HFFc6 (cell line): Measurements from ENCODE around the gene CPT1A. TPM values are rescaled to one million over a fixed set of nuclear protein-coding genes. Genes with fewer than 3 reads are reported as not detected.
A peak's percentile ranks its signal among the peaks of the same experiment; 100 is the strongest.

Source experiments
- DNase-seq: peaks from one replicate; pipeline ENCODE4 v3.0.0-alpha.2; 2018
- H3K27ac Mint-ChIP-seq: 2 replicates; pipeline ENCODE4 v1.8.0; 2020; ENCODE audit warnings: mild to moderate bottlenecking, mixed read lengths
- H3K27me3 Mint-ChIP-seq: 2 replicates; pipeline ENCODE4 v1.8.0; 2021; ENCODE audit warnings: mild to moderate bottlenecking, moderate library complexity, mixed read lengths; ENCODE audit not compliant: insufficient read depth
- H3K36me3 Mint-ChIP-seq: 2 replicates; pipeline ENCODE4 v1.8.0; 2021; ENCODE audit warnings: low read depth, mixed read lengths
- H3K4me1 Mint-ChIP-seq: 2 replicates; pipeline ENCODE4 v1.8.0; 2020; ENCODE audit warnings: low read depth, mixed read lengths
- H3K4me3 Mint-ChIP-seq: 2 replicates; pipeline ENCODE4 v1.8.0; 2020; ENCODE audit warnings: mild to moderate bottlenecking, moderate library complexity, mixed read lengths
- H3K9me3 Mint-ChIP-seq: 2 replicates; pipeline ENCODE4 v1.8.0; 2020; ENCODE audit warnings: mild to moderate bottlenecking, mixed read lengths
- total RNA-seq, 6 experiments: library from RNA; stranded (reverse); fragmentation: NEBNext Ultra II Directional; extraction: Animal tissue kit (Norgen Biotek cat#: 25700); gene quantifications; 2 replicates in 1 of 6; 3 replicates in 5 of 6; pipeline ENCODE4 v1.2.3, GENCODE V29; 2021
- TF ChIP-seq, protein P1 (sequence below): fragments of 200-600 bp; sonication (generic); IDR thresholded peaks from 2 replicates; pipeline ENCODE4 v1.5.0; 2021; ENCODE audit warnings: antibody characterized with exemption, mild to moderate bottlenecking

The CPT1A gene
- total RNA-seq, 6 experiments from 2014 or later = 35.5 to 63.7 (median 55.8) TPM

- no peak overlapping the region for H3K27ac Mint-ChIP-seq
Observed at GRCh38 chr11:68881320-68881719, 39.6 kb upstream of the CPT1A start.

DNA sequence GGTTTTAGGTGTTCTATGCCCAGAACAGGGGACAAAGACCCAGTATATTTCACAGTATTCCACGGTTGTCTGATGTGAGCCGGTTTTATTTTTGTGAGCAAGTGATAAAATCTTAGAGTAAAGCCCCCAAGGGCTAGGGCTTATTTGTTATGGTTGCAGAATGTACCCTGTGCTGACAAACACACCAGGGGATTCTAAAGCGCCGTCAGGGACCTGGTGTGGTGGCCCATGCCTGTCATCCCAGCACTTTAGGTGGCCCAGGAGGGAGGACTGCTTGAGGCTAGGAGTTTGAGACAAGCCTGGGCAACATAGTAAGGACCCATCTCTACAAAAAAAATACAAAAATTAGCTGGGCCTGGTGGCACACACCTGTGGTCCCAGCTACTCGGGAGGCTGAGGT is 39.1 kb upstream of the CPT1A start:
- Mint-ChIP-seq H3K27me3 (peaks cover 6% of the 10 kb centered on the region; the same call in 1 of the 2 replicates), H3K9me3 (no peaks in the 10 kb centered on the region), H3K27ac (no peak overlapping the region), H3K4me1 (no peaks in the 10 kb centered on the region), H3K4me3 (no peak overlapping the region), H3K36me3 (peaks cover 8% of the 10 kb centered on the region; the same call in 1 of the 2 replicates)
- DNase-seq = no peak
- TF ChIP-seq, protein P1, sequence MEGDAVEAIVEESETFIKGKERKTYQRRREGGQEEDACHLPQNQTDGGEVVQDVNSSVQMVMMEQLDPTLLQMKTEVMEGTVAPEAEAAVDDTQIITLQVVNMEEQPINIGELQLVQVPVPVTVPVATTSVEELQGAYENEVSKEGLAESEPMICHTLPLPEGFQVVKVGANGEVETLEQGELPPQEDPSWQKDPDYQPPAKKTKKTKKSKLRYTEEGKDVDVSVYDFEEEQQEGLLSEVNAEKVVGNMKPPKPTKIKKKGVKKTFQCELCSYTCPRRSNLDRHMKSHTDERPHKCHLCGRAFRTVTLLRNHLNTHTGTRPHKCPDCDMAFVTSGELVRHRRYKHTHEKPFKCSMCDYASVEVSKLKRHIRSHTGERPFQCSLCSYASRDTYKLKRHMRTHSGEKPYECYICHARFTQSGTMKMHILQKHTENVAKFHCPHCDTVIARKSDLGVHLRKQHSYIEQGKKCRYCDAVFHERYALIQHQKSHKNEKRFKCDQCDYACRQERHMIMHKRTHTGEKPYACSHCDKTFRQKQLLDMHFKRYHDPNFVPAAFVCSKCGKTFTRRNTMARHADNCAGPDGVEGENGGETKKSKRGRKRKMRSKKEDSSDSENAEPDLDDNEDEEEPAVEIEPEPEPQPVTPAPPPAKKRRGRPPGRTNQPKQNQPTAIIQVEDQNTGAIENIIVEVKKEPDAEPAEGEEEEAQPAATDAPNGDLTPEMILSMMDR = no peak

More at GRCh38 chr11:68881320-68881719, 39.6 kb upstream of the CPT1A start:
- TF ChIP-seq, protein P1 = no peak
- Mint-ChIP-seq H3K27me3 (peaks cover 6% of the 10 kb centered on the region; the same call in 1 of the 2 replicates), H3K4me1 (0 out of 2 replicates have a peak, but pooled peaks cover 2% of the 10 kb centered on the region), H3K4me3 (no peak overlapping the region), H3K36me3 (peaks cover 8% of the 10 kb centered on the region; the same call in 1 of the 2 replicates), H3K9me3 (no peaks in the 10 kb centered on the region)
- no peak for DNase-seq

GRCh38 chr11:68878022-68878421 is 36.3 kb upstream of the CPT1A start:
- no peak overlapping the region for H3K4me3 Mint-ChIP-seq
- TF ChIP-seq, protein P1 = no peak
- no peak overlapping the region for H3K27ac Mint-ChIP-seq
- H3K4me1 Mint-ChIP-seq = peaks cover 4% of the 10 kb centered on the region
- H3K27me3 Mint-ChIP-seq = peaks cover 6% of the 10 kb centered on the region
- H3K36me3 Mint-ChIP-seq = peaks cover 4% of the 10 kb centered on the region; the same call in 1 of the 2 replicates
- DNase-seq = no peak
- H3K9me3 Mint-ChIP-seq = no peaks in the 10 kb centered on the region

- H3K27ac Mint-ChIP-seq = no peak overlapping the region
- no peaks in the 10 kb centered on the region for H3K36me3 Mint-ChIP-seq
- TF ChIP-seq, protein P1 = no peak
- H3K4me3 Mint-ChIP-seq = no peak overlapping the region
- peaks cover 33% of the 10 kb centered on the region for H3K4me1 Mint-ChIP-seq
- H3K9me3 Mint-ChIP-seq = no peaks in the 10 kb centered on the region
- H3K27me3 Mint-ChIP-seq = peaks cover 7% of the 10 kb centered on the region
- DNase-seq = peak; percentile 26
Observed at GRCh38 chr11:68872216-68873003, 30.7 kb upstream of the CPT1A start.

DNA sequence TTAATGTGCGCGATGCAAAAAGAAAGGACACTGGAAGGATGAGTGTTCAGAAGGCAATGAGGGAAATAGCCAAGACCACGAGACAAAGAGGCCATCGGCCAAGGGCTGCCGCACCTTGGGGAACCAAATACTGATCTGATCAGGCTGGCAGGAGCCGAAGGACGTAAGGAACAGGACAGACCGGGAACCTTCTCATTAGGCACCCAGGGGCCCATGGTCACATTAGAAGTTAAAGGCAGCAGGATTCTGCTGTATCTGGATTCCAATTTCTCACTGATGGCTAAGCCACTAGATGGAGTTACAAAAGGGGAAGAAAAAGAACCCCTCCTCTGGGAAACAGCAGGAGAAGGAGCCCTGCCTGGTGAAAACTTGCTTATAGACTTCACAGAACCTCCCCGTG is 28.8 kb upstream of the CPT1A start:
- peaks cover 33% of the 10 kb centered on the region for H3K4me1 Mint-ChIP-seq
- H3K27me3 Mint-ChIP-seq = peaks cover 9% of the 10 kb centered on the region

More for the DNA sequence above, 28.8 kb upstream of the CPT1A start:
- Mint-ChIP-seq H3K4me3 (peak overlapping the region; percentile 85), H3K36me3 (no peaks in the 10 kb centered on the region), H3K27ac (no peak overlapping the region; the same call in 1 of the 2 replicates), H3K9me3 (no peaks in the 10 kb centered on the region)
- TF ChIP-seq, protein P1 = peak; percentile 25; the same call in 1 of the 2 replicates
- DNase-seq = no peak
